ENCODE results near the gene GUCA2B. TPM values are rescaled to one million over a fixed set of nuclear protein-coding genes. Genes with fewer than 3 reads are reported as not detected.

GUCA2B gene
- polyA plus RNA-seq, 3 donors: not detected

GRCh38 chr1:42184616-42185015 lies 31.4 kb downstream of the GUCA2B start:
- no peak overlapping the region for H2AFZ ChIP-seq (ENCODE audit: insufficient read depth, low read depth, low read length, poor library complexity, severe bottlenecking)
- WGBS (ENCODE audit: insufficient coverage): 68% methylated on average over 2 of the region's 3 CpGs
- DNase-seq: no peak
- H3K36me3 ChIP-seq (replicated peaks in 1 of 2; ENCODE audit: control insufficient read depth in 1 of 2, insufficient read depth in 2 of 2, low read length in 2 of 2): peaks cover 55 to 97% of the 10 kb centered on the region in 2 donors
- intact Hi-C loops (cut with micrococcal nuclease): no loop called here
- TF ChIP-seq CTCF (IDR thresholded peaks at IDR 0.05): no peak
- Mint-ChIP-seq H3K36me3 (peaks cover 71 to 86% of the 10 kb centered on the region in 2 donors), H3K9me3 (no peaks in the 10 kb centered on the region), H3K27me3 (ENCODE audit: low read depth in 3 of 3) (no peaks in the 10 kb centered on the region), H3K4me3 (no peak overlapping the region), H3K27ac (no peak overlapping the region), H3K4me1 (peaks cover 3% of the 10 kb centered on the region)
- no peaks in the 10 kb centered on the region for H3K9me3 ChIP-seq (replicated peaks in 1 of 2; ENCODE audit: control insufficient read depth in 1 of 2, insufficient read depth in 1 of 2, low read length in 2 of 2)
- no peaks in the 10 kb centered on the region for H3K79me2 ChIP-seq (ENCODE audit: insufficient read depth, low read length)
- no peak overlapping the region for H3K9ac ChIP-seq (ENCODE audit: insufficient read depth, low read length, poor library complexity, severe bottlenecking)
- H3K4me3 ChIP-seq (replicated peaks in 1 of 3; ENCODE audit: low read depth in 2 of 3, low read length in 3 of 3): no peak overlapping the region
- H4K20me1 ChIP-seq (ENCODE audit: insufficient read depth, low read length): no peaks in the 10 kb centered on the region
- H3K27ac ChIP-seq (ENCODE audit: low read depth in 1 of 2, low read length in 2 of 2): peak overlapping the region in 1 of 2 donors; percentile 26
- H3K4me1 ChIP-seq (ENCODE audit: control insufficient read depth in 1 of 2, insufficient read depth in 2 of 2, low read length in 2 of 2): no peaks in the 10 kb centered on the region
- no peaks in the 10 kb centered on the region for H3K27me3 ChIP-seq (ENCODE audit: control insufficient read depth in 2 of 2, insufficient read depth in 2 of 2, low read length in 2 of 2)
- no peak overlapping the region for H3K4me2 ChIP-seq (replicated peaks; ENCODE audit: extremely low read depth, low read length, poor library complexity, severe bottlenecking)

- Histone ChIP-seq H3K9me3 (replicated peaks in 1 of 2; ENCODE audit: control insufficient read depth in 1 of 2, insufficient read depth in 1 of 2, low read length in 2 of 2) (no peaks in the 10 kb centered on the region), H3K9ac (ENCODE audit: insufficient read depth, low read length, poor library complexity, severe bottlenecking) (no peak overlapping the region), H2AFZ (ENCODE audit: insufficient read depth, low read depth, low read length, poor library complexity, severe bottlenecking) (no peak overlapping the region), H3K36me3 (replicated peaks in 1 of 2; ENCODE audit: control insufficient read depth in 1 of 2, insufficient read depth in 2 of 2, low read length in 2 of 2) (peaks cover 55 to 97% of the 10 kb centered on the region in 2 donors), H4K20me1 (ENCODE audit: insufficient read depth, low read length) (no peaks in the 10 kb centered on the region), H3K27ac (ENCODE audit: low read depth in 1 of 2, low read length in 2 of 2) (no peak overlapping the region), H3K79me2 (ENCODE audit: insufficient read depth, low read length) (no peaks in the 10 kb centered on the region), H3K4me2 (replicated peaks; ENCODE audit: extremely low read depth, low read length, poor library complexity, severe bottlenecking) (no peak overlapping the region), H3K27me3 (ENCODE audit: control insufficient read depth in 2 of 2, insufficient read depth in 2 of 2, low read length in 2 of 2) (no peaks in the 10 kb centered on the region), H3K4me3 (replicated peaks in 1 of 3; ENCODE audit: low read depth in 2 of 3, low read length in 3 of 3) (no peak overlapping the region), H3K4me1 (ENCODE audit: control insufficient read depth in 1 of 2, insufficient read depth in 2 of 2, low read length in 2 of 2) (no peaks in the 10 kb centered on the region)
- intact Hi-C loops (cut with micrococcal nuclease): no loop called here
- no peak overlapping the region for H3K4me3 Mint-ChIP-seq
- no peaks in the 10 kb centered on the region for H3K27me3 Mint-ChIP-seq (ENCODE audit: low read depth in 3 of 3)
- peaks cover 3% of the 10 kb centered on the region for H3K4me1 Mint-ChIP-seq
- DNase-seq: no peak
- peak overlapping the region in 1 of 7 donors; percentile 4 for H3K27ac Mint-ChIP-seq
- H3K36me3 Mint-ChIP-seq: peaks cover 71 to 84% of the 10 kb centered on the region in 2 donors
- 100% methylated on average over 1 of the region's 3 CpGs for WGBS (ENCODE audit: insufficient coverage)
- no peaks in the 10 kb centered on the region for H3K9me3 Mint-ChIP-seq
- no peak for TF ChIP-seq CTCF (IDR thresholded peaks at IDR 0.05)
Measured at GRCh38 chr1:42186152-42186551, 32.9 kb downstream of the GUCA2B start.
